PC-9 (cell line): ENCODE results near the gene ELANE.

Experiments used
- EZH2 ChIP-seq: fragments of 200-600 bp; sonication (generic); IDR thresholded peaks from 2 replicates; pipeline ENCODE4 v1.8.0; 2017; ENCODE audit warnings: antibody characterized with exemption, low read depth
- TF ChIP-seq, protein P1 (sequence below): fragments of 200-600 bp; sonication (generic); conservative IDR thresholded peaks from 2 replicates; pipeline ENCODE4 v1.6.1; 2017; ENCODE audit warnings: mixed run types, antibody characterized with exemption, mild to moderate bottlenecking, moderate library complexity

DNA sequence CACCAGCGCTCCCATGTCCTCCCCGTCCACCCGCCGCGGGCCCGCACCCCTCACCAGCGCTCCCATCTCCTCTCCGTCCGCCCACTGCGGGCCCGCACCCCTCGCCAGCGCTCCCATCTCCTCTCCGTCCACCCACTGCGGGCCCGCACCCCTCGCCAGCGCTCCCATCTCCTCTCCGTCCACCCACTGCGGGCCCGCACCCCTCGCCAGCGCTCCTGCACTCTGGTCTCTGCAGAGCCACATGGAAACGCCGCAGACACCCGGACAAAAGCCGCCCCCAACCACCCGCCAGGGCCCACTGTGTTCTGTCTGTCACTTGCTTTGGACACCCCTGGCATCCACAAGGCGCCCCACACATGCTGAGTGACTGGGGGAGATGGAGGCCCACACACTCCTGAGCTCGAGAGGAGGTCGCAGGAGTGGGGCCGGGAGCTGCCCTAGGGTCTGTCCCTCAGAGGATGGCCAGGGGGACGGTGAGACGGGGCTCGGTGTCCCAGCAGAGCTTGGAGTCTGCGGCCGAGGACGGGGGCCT, 14.7 kb downstream of the ELANE start:
- TF ChIP-seq, protein P1, sequence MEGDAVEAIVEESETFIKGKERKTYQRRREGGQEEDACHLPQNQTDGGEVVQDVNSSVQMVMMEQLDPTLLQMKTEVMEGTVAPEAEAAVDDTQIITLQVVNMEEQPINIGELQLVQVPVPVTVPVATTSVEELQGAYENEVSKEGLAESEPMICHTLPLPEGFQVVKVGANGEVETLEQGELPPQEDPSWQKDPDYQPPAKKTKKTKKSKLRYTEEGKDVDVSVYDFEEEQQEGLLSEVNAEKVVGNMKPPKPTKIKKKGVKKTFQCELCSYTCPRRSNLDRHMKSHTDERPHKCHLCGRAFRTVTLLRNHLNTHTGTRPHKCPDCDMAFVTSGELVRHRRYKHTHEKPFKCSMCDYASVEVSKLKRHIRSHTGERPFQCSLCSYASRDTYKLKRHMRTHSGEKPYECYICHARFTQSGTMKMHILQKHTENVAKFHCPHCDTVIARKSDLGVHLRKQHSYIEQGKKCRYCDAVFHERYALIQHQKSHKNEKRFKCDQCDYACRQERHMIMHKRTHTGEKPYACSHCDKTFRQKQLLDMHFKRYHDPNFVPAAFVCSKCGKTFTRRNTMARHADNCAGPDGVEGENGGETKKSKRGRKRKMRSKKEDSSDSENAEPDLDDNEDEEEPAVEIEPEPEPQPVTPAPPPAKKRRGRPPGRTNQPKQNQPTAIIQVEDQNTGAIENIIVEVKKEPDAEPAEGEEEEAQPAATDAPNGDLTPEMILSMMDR = no peak
- no peak for TF ChIP-seq EZH2
